ENCODE results near the gene ANO7.
A peak's percentile ranks its signal among the peaks of the same experiment; 100 is the strongest.

ANO7 gene

GRCh38 chr2:241217320-241218031 lies 29.0 kb downstream of the ANO7 start:
- peak; percentile 69 for DNase-seq
- Mint-ChIP-seq H3K27me3 (peaks cover 16% of the 10 kb centered on the region), H3K9me3 (no peaks in the 10 kb centered on the region), H3K36me3 (ENCODE audit: low read depth) (no peaks in the 10 kb centered on the region), H3K27ac (peak overlapping the region; percentile 59), H3K4me3 (peak overlapping the region; percentile 69), H3K4me1 (ENCODE audit: low read depth) (peaks cover 14% of the 10 kb centered on the region)

- peak overlapping the region; percentile 82 for H3K27ac Mint-ChIP-seq
Measured at GRCh38 chr2:241218131-241219029, 29.9 kb downstream of the ANO7 start.

GRCh38 chr2:241219030-241219382 lies 30.5 kb downstream of the ANO7 start:
- H3K4me3 Mint-ChIP-seq: peak overlapping the region; percentile 79
- H3K27ac Mint-ChIP-seq: no peak overlapping the region
- H3K27me3 Mint-ChIP-seq: peaks cover 16% of the 10 kb centered on the region
- no peaks in the 10 kb centered on the region for H3K36me3 Mint-ChIP-seq (ENCODE audit: low read depth)
- H3K9me3 Mint-ChIP-seq: no peaks in the 10 kb centered on the region
- H3K4me1 Mint-ChIP-seq (ENCODE audit: low read depth): peaks cover 20% of the 10 kb centered on the region
- DNase-seq: no peak

More at GRCh38 chr2:241218131-241219029, 29.9 kb downstream of the ANO7 start:
- Mint-ChIP-seq H3K27me3 (peaks cover 16% of the 10 kb centered on the region), H3K36me3 (ENCODE audit: low read depth) (no peaks in the 10 kb centered on the region), H3K4me3 (peak overlapping the region; percentile 79), H3K9me3 (no peaks in the 10 kb centered on the region), H3K4me1 (ENCODE audit: low read depth) (peaks cover 17% of the 10 kb centered on the region)
- peak; percentile 55 for DNase-seq

GRCh38 chr2:241219856-241220356 lies 31.4 kb downstream of the ANO7 start:
- H3K9me3 Mint-ChIP-seq: no peaks in the 10 kb centered on the region
- peaks cover 16% of the 10 kb centered on the region for H3K27me3 Mint-ChIP-seq
- DNase-seq: no peak
- H3K4me3 Mint-ChIP-seq: no peak overlapping the region
- no peaks in the 10 kb centered on the region for H3K36me3 Mint-ChIP-seq (ENCODE audit: low read depth)
- H3K27ac Mint-ChIP-seq: no peak overlapping the region
- peaks cover 24% of the 10 kb centered on the region for H3K4me1 Mint-ChIP-seq (ENCODE audit: low read depth)

GRCh38 chr2:241223211-241224017 lies 34.9 kb downstream of the ANO7 start:
- Mint-ChIP-seq H3K9me3 (no peaks in the 10 kb centered on the region), H3K27me3 (peaks cover 14% of the 10 kb centered on the region), H3K4me3 (no peak overlapping the region), H3K36me3 (ENCODE audit: low read depth) (peaks cover 29% of the 10 kb centered on the region), H3K27ac (peak overlapping the region; percentile 5), H3K4me1 (ENCODE audit: low read depth) (peaks cover 20% of the 10 kb centered on the region)
- no peak for DNase-seq

GRCh38 chr2:241224018-241224850 lies 35.8 kb downstream of the ANO7 start:
- H3K36me3 Mint-ChIP-seq (ENCODE audit: low read depth): peaks cover 37% of the 10 kb centered on the region
- H3K4me3 Mint-ChIP-seq: no peak overlapping the region
- peak overlapping the region; percentile 52 for H3K27ac Mint-ChIP-seq
- H3K9me3 Mint-ChIP-seq: no peaks in the 10 kb centered on the region
- H3K27me3 Mint-ChIP-seq: peaks cover 5% of the 10 kb centered on the region
- H3K4me1 Mint-ChIP-seq (ENCODE audit: low read depth): peaks cover 11% of the 10 kb centered on the region
- no peak for DNase-seq

- DNase-seq: no peak
- Mint-ChIP-seq H3K4me3 (no peak overlapping the region), H3K9me3 (no peaks in the 10 kb centered on the region), H3K27me3 (peaks cover 2% of the 10 kb centered on the region), H3K36me3 (ENCODE audit: low read depth) (peaks cover 43% of the 10 kb centered on the region), H3K27ac (peak overlapping the region; percentile 52), H3K4me1 (ENCODE audit: low read depth) (peaks cover 9% of the 10 kb centered on the region)
Measured at GRCh38 chr2:241224851-241225438, 36.5 kb downstream of the ANO7 start.

GRCh38 chr2:241225545-241225944 lies 37.1 kb downstream of the ANO7 start:
- H3K36me3 Mint-ChIP-seq (ENCODE audit: low read depth): peaks cover 49% of the 10 kb centered on the region
- H3K4me1 Mint-ChIP-seq (ENCODE audit: low read depth): peaks cover 9% of the 10 kb centered on the region
- H3K27me3 Mint-ChIP-seq: no peaks in the 10 kb centered on the region
- H3K27ac Mint-ChIP-seq: no peak overlapping the region
- H3K4me3 Mint-ChIP-seq: no peak overlapping the region
- H3K9me3 Mint-ChIP-seq: no peaks in the 10 kb centered on the region
- no peak for DNase-seq

GRCh38 chr2:241225983-241226382 lies 37.5 kb downstream of the ANO7 start:
- no peak for DNase-seq
- Mint-ChIP-seq H3K36me3 (ENCODE audit: low read depth) (peaks cover 53% of the 10 kb centered on the region), H3K4me1 (ENCODE audit: low read depth) (peaks cover 9% of the 10 kb centered on the region), H3K4me3 (no peak overlapping the region), H3K27ac (no peak overlapping the region), H3K9me3 (no peaks in the 10 kb centered on the region), H3K27me3 (no peaks in the 10 kb centered on the region)

GRCh38 chr2:241226723-241227572 lies 38.5 kb downstream of the ANO7 start:
- no peak overlapping the region for H3K4me3 Mint-ChIP-seq
- H3K9me3 Mint-ChIP-seq: no peaks in the 10 kb centered on the region
- no peak for DNase-seq
- H3K27me3 Mint-ChIP-seq: no peaks in the 10 kb centered on the region
- H3K27ac Mint-ChIP-seq: no peak overlapping the region
- H3K4me1 Mint-ChIP-seq (ENCODE audit: low read depth): peaks cover 9% of the 10 kb centered on the region
- peaks cover 63% of the 10 kb centered on the region for H3K36me3 Mint-ChIP-seq (ENCODE audit: low read depth)

- Mint-ChIP-seq H3K9me3 (no peaks in the 10 kb centered on the region), H3K36me3 (ENCODE audit: low read depth) (peaks cover 69% of the 10 kb centered on the region), H3K4me1 (ENCODE audit: low read depth) (peaks cover 9% of the 10 kb centered on the region), H3K27me3 (no peaks in the 10 kb centered on the region), H3K4me3 (no peak overlapping the region), H3K27ac (peak overlapping the region; percentile 8)
- no peak for DNase-seq
Measured at GRCh38 chr2:241227594-241227993, 39.1 kb downstream of the ANO7 start.

- H3K27ac Mint-ChIP-seq: peak overlapping the region; percentile 8
- DNase-seq: no peak
- peaks cover 76% of the 10 kb centered on the region for H3K36me3 Mint-ChIP-seq (ENCODE audit: low read depth)
Measured at GRCh38 chr2:241228081-241228859, 39.8 kb downstream of the ANO7 start.

More at GRCh38 chr2:241228081-241228859, 39.8 kb downstream of the ANO7 start:
- H3K4me3 Mint-ChIP-seq: no peak overlapping the region
- H3K4me1 Mint-ChIP-seq (ENCODE audit: low read depth): peaks cover 8% of the 10 kb centered on the region
- no peaks in the 10 kb centered on the region for H3K9me3 Mint-ChIP-seq
- no peaks in the 10 kb centered on the region for H3K27me3 Mint-ChIP-seq
